Esophagus (tissue), 2 donors: ENCODE data around the gene KCNQ1OT1. TPM values are rescaled to one million over a fixed set of nuclear protein-coding genes. Genes with fewer than 3 reads are reported as not detected.
"Not testable (repeated sequence)": the region's sequence is repeated elsewhere in the genome, so short reads cannot be mapped to it uniquely, and the experiment has no call there.

ENCODE experiments used
- H3K27ac ChIP-seq, 2 donors: one replicate each; pipeline ENCODE4 v1.5.1; 2013; ENCODE audit warnings: low read depth in 2 of 2, mild to moderate bottlenecking in 2 of 2, inconsistent platforms in 1 of 2, low read length in 1 of 2, moderate library complexity in 1 of 2
- H3K27me3 ChIP-seq, 2 donors: one replicate each; pipeline ENCODE4 v1.6.1; 2013; ENCODE audit warnings: low read length in 2 of 2, control low read depth in 1 of 2, mild to moderate bottlenecking in 1 of 2; ENCODE audit not compliant: insufficient read depth in 2 of 2, control insufficient read depth in 1 of 2
- H3K36me3 ChIP-seq, 2 donors: one replicate each; pipeline ENCODE4 v1.6.1; 2013; ENCODE audit warnings: low read length in 1 of 2; ENCODE audit not compliant: control insufficient read depth in 2 of 2, insufficient read depth in 2 of 2
- H3K4me1 ChIP-seq, 2 donors: one replicate each; pipeline ENCODE4 v1.6.1; 2013; ENCODE audit warnings: low read length in 1 of 2; ENCODE audit not compliant: control insufficient read depth in 2 of 2, insufficient read depth in 2 of 2
- H3K4me3 ChIP-seq, 2 donors: one replicate each; pipeline ENCODE4 v1.5.1; 2013; ENCODE audit warnings: low read length in 2 of 2, mild to moderate bottlenecking in 2 of 2, low read depth in 1 of 2, moderate library complexity in 1 of 2
- H3K9me3 ChIP-seq, 2 donors: one replicate each; pipeline ENCODE4 v1.6.1; 2013; ENCODE audit warnings: mild to moderate bottlenecking in 2 of 2, low read depth in 1 of 2, low read length in 1 of 2, moderate library complexity in 1 of 2; ENCODE audit not compliant: control insufficient read depth in 2 of 2, insufficient read depth in 1 of 2
- WGBS, 2 donors: extraction: QIAGEN DNeasy Blood & Tissue Kit; methylation state at CpG; one replicate each; pipeline ENCODE4 v1.1.7; 2013; 5-methylcytosine and 5-hydroxymethylcytosine counted together
- polyA plus RNA-seq, 2 donors: library from polyadenylated mRNA; stranded (reverse); fragments of 200-250 nt; gene quantifications; one replicate each; pipeline ENCODE4 v1.2.3, GENCODE V29; 2013
- donor health status: healthy with polysubstance abuse.
- donor health status: Bipolar disorder and iron deficiency.

Gene KCNQ1OT1
- polyA plus RNA-seq, 2 donors = 0.04 to 0.51 TPM

GRCh38 chr11:2650343-2650867, 49.4 kb downstream of the KCNQ1OT1 start:
- Histone ChIP-seq H3K27ac (no peak overlapping the region), H3K4me1 (no peaks in the 10 kb centered on the region), H3K9me3 (peaks cover 7 to 25% of the 10 kb centered on the region in 2 donors), H3K36me3 (no peaks in the 10 kb centered on the region), H3K27me3 (no peaks in the 10 kb centered on the region), H3K4me3 (no peak overlapping the region)
- WGBS, 2 donors = 96 to 99% methylated on average over 2 of the region's 2 CpGs

- Histone ChIP-seq H3K27me3 (no peaks in the 10 kb centered on the region), H3K27ac (no peak overlapping the region), H3K4me1 (no peaks in the 10 kb centered on the region), H3K4me3 (no peak overlapping the region), H3K9me3 (peaks cover 7 to 26% of the 10 kb centered on the region in 2 donors), H3K36me3 (no peaks in the 10 kb centered on the region)
- WGBS, 2 donors = 98 to 99% methylated on average over 2 of the region's 2 CpGs
These were observed 49.9 kb downstream of the KCNQ1OT1 start for GRCh38 chr11:2649848-2650247.

- H3K9me3 ChIP-seq = peaks cover 10 to 29% of the 10 kb centered on the region in 2 donors
- no peaks in the 10 kb centered on the region for H3K4me1 ChIP-seq
- H3K27ac ChIP-seq = no peak overlapping the region
- no peak overlapping the region for H3K4me3 ChIP-seq
- no peaks in the 10 kb centered on the region for H3K27me3 ChIP-seq
- H3K36me3 ChIP-seq = no peaks in the 10 kb centered on the region
These were observed 50.4 kb downstream of the KCNQ1OT1 start for GRCh38 chr11:2649400-2649799.

GRCh38 chr11:2647953-2648352, 51.8 kb downstream of the KCNQ1OT1 start:
- no peaks in the 10 kb centered on the region for H3K27me3 ChIP-seq
- H3K4me3 ChIP-seq = no peak overlapping the region
- H3K27ac ChIP-seq = no peak overlapping the region
- no peaks in the 10 kb centered on the region for H3K4me1 ChIP-seq
- H3K36me3 ChIP-seq = no peaks in the 10 kb centered on the region
- peaks cover 10 to 22% of the 10 kb centered on the region in 2 donors for H3K9me3 ChIP-seq
- WGBS, 2 donors = 94% methylated on average over 6 of the region's 6 CpGs

GRCh38 chr11:2647167-2647566, 52.6 kb downstream of the KCNQ1OT1 start:
- WGBS, 2 donors = 90 to 91% methylated on average over 1 of the region's 1 CpG
- peaks cover 10 to 21% of the 10 kb centered on the region in 2 donors for H3K9me3 ChIP-seq

DNA sequence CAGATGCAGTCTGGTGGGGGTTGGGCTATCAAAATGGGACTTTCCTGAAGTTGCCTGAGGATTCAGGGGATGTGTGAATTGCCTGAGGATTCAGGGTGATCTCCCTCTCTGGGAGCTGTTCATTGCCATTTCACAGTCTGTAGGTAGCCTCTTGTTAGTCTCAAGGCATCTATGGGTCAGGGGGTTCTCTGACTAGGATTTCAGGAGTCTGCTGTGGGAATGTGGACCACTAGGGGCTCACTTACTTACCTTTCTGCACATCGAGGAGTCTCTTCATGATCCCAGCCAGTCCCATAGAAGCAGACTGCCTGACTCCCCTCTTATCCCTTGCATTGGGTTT, 54.0 kb downstream of the KCNQ1OT1 start:
- H3K27ac ChIP-seq = no peak overlapping the region
- WGBS, 2 donors = 88 to 100% methylated on average over 1 of the region's 1 CpG
- H3K4me3 ChIP-seq = no peak overlapping the region
- H3K36me3 ChIP-seq = no peaks in the 10 kb centered on the region
- peaks cover 5 to 12% of the 10 kb centered on the region in 2 donors for H3K9me3 ChIP-seq
- H3K27me3 ChIP-seq = no peaks in the 10 kb centered on the region
- no peaks in the 10 kb centered on the region for H3K4me1 ChIP-seq

More at GRCh38 chr11:2647167-2647566, 52.6 kb downstream of the KCNQ1OT1 start:
- H3K4me1 ChIP-seq = no peaks in the 10 kb centered on the region
- H3K27ac ChIP-seq = no peak overlapping the region
- H3K36me3 ChIP-seq = no peaks in the 10 kb centered on the region
- H3K4me3 ChIP-seq = no peak overlapping the region
- H3K27me3 ChIP-seq = no peaks in the 10 kb centered on the region

DNA sequence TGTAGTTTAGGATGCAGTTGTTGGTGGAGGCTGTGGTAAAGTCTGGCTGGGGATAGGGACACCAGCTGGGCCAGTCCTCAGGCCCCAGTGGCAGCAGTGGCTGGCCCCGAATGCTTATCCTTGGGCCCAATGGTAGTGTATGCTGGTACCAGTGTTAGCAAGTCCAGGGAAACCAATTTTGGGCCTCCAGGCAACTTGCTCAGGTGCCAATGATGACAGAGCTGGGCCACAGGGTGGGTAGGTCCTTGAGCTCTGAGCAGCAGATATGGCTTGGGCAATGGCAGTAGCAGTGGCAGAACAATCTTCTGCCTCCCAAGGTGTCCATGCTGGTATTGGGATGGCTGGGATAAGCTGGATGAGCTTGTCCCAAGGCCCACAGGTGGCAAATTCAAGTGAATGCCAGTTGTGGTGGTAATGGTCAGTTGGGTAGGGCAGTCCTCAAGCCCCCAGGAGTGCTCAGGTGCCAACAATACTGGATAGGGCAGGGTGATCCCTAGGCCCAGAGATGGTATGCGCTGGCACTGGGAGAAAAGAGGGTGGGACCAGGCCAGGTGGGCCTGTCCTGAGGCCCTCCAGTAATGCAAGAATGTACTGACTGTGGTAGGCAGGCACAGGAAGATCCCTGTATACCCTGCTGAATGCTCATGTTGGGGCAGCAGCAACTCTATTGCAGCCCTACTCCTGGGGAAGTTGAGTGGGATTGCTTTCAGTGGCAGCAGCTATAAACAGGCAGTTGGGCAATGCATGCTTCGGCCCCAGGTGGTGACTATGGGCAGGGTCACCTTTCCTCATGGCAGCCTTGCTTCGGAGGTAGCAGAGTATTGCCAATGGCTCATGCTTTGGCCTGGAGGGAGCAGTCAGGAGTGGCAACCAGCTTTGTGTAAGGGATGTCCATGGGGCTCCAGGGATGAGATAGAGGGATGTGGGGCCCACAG, 54.7 kb downstream of the KCNQ1OT1 start:
- Histone ChIP-seq H3K27ac (no peak overlapping the region), H3K4me3 (no peak overlapping the region), H3K36me3 (no peaks in the 10 kb centered on the region), H3K4me1 (no peaks in the 10 kb centered on the region), H3K9me3 (peaks cover 6 to 15% of the 10 kb centered on the region in 2 donors), H3K27me3 (no peaks in the 10 kb centered on the region)
- 91 to 97% methylated on average over 4 of the region's 4 CpGs for WGBS, 2 donors

- H3K4me3 ChIP-seq = no peak overlapping the region
- no peaks in the 10 kb centered on the region for H3K27me3 ChIP-seq
- WGBS, 2 donors = 92 to 93% methylated on average over 3 of the region's 3 CpGs
- no peaks in the 10 kb centered on the region for H3K36me3 ChIP-seq
- peaks cover 9 to 18% of the 10 kb centered on the region in 2 donors for H3K9me3 ChIP-seq
- no peaks in the 10 kb centered on the region for H3K4me1 ChIP-seq
- no peak overlapping the region for H3K27ac ChIP-seq
These were observed 56.0 kb downstream of the KCNQ1OT1 start for GRCh38 chr11:2643746-2644145.

DNA sequence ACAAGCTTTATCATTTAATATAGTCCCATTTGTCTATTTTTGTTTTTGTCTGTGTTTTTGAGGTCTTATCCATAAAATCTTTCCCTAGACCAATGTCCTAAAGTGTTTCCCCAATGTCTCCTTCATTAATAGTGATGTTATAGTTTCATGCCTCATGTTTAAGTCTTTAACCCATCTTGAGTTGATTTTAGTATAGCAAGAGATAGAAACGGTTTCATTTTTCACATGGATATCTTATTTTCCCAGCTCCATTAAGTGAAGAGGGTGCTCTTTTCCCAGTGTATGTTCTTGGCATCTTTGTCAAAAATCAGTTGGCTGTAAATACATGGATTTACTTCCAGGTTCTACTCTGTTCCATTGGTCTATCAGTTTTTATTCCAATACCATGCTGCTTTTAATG, 58.2 kb downstream of the KCNQ1OT1 start:
- Histone ChIP-seq H3K9me3 (peaks cover 9 to 18% of the 10 kb centered on the region in 2 donors), H3K4me1 (no peaks in the 10 kb centered on the region), H3K4me3 (no peak overlapping the region), H3K27ac (no peak overlapping the region), H3K36me3 (no peaks in the 10 kb centered on the region), H3K27me3 (no peaks in the 10 kb centered on the region)
- WGBS, 2 donors = 80 to 84% methylated on average over 1 of the region's 1 CpG

GRCh38 chr11:2639763-2640162, 60.0 kb downstream of the KCNQ1OT1 start:
- not testable (repeated sequence) for H3K9me3 ChIP-seq, H3K27ac ChIP-seq, H3K4me1 ChIP-seq, H3K4me3 ChIP-seq, H3K36me3 ChIP-seq, H3K27me3 ChIP-seq
- 90 to 92% methylated on average over 13 of the region's 13 CpGs for WGBS, 2 donors
